ENCODE data around the gene DNAJA3.

Gene DNAJA3

DNA sequence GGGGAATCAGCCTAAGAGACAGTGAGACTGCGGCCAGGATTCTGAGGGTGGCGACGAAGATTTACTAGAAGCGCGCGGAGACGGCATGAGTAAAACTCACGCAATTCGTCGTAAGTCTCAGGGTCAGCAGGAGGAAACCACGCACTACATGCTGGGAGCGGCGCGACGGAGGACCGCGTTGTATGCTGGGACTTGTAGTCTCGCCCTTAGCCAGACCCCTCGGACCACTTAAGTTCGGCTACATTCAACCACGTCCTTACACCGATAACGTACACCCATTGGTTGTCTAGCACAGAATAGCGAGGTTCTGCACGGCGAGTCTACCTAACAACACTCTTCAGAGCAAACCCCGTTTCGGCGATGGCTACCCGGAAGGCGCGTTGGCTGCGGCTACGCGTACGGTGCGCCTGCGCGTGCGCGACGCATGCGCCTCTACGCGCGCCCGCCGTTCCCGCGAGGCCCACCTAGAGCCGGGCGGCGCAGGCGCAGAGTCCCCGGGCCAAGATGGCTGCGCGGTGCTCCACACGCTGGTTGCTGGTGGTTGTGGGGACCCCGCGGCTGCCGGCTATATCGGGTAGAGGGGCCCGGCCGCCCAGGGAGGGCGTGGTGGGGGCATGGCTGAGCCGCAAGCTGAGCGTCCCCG is at the start of gene DNAJA3:
DNAJA3 (plus strand) TSS at position 491 of the 643 bp plus-strand sequence; CDS start at position 505, 14 bp downstream.
- peak; percentile 91 for DNase-seq

GRCh38 chr16:4376126-4376892 is 49.4 kb upstream of the DNAJA3 start:
- DNase-seq, result no peak

GRCh38 chr16:4376893-4377572 is 48.6 kb upstream of the DNAJA3 start:
- DNase-seq, result no peak

DNA sequence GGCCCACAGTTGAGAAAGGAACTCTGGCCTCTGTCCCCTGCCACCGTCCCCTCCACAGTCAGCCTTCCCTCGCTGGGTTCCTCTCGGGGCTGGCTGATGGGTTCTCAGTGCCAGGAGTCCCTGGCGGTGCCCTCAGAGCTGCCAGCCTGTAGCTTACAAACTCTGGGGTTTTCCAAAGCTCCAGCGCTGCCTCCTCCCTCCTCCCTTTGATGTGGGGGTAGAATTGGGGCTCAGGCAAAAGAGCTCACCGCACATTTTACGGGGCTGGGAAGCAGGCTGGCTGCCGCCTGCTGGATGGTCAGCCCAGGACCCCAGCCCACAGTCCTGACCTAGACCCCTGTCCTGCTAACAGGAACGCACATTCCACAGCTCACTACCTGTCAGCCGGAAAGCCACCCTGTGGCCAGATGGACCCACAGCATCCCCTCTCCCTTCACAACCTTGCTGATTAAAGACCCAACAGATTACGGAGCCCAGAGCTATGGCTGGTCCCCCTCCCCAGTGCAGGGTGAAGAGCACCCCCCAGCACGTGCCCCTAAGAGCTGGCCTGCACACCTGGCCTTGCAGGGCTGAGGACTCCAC is 48.0 kb upstream of the DNAJA3 start:
- DNase-seq, result no peak

DNA sequence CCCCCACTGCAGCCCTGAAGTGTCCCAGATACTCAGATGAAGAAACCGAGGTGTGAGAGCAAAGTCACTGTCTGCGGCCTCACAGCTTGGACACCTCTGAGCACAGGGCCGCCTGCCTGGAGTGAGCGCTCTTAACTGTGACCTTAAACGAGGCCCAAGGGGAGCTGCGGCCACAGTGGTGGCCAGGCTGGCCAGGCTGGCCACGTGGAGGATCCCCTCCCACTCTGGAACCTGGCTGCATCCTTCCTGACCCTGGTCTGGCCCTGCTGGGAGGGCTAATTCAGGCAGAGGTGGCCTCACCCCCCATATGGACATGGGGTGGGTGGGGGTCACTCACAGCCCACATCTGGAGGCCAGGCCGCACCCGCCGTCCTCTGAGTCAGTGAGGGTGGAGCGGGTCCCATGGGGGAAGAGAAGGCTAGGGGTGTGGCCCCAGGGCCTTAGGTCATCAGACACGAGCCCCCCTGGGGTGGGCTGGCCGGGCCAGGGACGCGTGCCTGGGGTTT is 47.5 kb upstream of the DNAJA3 start:
- DNase-seq, result no peak

DNA sequence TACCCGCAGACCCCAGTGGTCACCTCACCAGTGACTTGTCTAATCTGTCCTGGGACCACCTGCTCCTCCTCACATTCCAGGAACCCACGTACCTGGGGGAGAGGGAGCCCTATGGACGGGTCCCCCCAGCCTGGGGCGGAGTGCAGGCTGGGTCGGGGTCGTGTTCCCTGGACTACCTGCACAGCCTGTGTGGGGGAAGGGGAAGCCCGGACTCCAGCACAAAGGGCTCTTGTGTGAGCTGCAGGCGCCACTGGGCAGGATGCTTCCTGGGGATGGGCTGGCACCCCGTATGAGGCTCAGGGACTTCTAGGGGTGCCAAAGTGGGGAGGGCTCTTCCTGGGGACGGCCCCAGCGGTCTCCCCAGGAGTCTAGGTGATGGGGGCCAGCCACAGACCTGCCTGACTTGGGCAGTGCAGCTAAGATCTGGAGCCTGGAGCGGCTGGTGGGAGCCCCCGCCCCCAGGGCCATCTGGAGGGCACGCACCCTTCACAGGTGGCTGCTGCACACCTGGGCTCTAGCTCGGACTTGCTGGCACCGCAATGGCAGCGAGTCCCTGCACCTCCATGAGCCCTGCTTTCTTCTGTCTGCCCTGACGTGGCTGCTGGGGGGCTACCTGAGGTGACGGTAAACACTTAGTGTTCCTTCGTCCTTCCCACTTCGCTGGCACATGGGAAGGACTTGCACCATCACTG is 46.5 kb upstream of the DNAJA3 start:
- no peak for DNase-seq

DNA sequence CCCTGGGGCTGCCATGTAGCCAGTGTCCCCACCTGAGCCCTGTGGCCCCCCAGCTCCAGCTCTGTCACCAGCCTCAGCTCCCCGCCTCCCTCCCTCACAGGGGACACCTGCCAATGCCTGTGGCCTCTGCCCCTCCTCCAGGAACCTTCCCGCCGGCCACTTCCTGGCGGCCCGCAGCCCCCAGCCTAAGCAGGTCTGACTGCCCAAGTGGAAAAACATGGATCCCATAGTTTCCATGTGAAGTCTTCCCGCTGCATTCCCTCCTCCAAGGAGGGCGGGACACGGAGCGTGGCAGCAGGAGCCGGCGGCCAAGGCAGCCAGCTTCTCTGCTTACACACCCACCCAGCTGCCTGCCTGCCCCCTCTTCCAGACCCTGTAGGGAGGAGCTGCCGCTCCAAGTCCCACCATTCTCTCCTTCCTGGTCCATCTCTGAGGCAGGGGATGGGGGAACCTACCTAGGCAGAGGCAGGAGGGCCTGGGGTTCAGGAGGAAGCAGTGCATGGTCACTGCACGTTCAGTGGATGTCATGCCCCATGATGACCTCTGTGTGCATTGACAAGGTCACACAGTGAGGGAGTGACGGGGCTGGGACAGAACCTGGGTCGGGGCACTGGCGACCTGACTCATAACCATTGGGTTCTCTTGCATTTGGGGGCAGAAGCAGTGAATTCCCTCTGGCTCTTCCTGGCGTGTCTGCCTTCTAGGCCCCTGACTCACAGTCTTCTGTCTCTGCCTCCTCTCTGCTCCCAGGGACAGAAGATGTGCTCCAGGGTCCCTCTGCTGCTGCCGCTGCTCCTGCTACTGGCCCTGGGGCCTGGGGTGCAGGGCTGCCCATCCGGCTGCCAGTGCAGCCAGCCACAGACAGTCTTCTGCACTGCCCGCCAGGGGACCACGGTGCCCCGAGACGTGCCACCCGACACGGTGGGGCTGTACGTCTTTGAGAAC is 45.3 kb upstream of the DNAJA3 start:
- no peak for DNase-seq

- no peak for DNase-seq
These were observed 44.4 kb upstream of the DNAJA3 start for GRCh38 chr16:4381072-4381934.

DNA sequence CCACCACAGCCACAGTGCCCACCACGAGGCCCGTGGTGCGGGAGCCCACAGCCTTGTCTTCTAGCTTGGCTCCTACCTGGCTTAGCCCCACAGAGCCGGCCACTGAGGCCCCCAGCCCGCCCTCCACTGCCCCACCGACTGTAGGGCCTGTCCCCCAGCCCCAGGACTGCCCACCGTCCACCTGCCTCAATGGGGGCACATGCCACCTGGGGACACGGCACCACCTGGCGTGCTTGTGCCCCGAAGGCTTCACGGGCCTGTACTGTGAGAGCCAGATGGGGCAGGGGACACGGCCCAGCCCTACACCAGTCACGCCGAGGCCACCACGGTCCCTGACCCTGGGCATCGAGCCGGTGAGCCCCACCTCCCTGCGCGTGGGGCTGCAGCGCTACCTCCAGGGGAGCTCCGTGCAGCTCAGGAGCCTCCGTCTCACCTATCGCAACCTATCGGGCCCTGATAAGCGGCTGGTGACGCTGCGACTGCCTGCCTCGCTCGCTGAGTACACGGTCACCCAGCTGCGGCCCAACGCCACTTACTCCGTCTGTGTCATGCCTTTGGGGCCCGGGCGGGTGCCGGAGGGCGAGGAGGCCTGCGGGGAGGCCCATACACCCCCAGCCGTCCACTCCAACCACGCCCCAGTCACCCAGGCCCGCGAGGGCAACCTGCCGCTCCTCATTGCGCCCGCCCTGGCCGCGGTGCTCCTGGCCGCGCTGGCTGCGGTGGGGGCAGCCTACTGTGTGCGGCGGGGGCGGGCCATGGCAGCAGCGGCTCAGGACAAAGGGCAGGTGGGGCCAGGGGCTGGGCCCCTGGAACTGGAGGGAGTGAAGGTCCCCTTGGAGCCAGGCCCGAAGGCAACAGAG is 43.5 kb upstream of the DNAJA3 start:
- DNase-seq, result no peak

DNA sequence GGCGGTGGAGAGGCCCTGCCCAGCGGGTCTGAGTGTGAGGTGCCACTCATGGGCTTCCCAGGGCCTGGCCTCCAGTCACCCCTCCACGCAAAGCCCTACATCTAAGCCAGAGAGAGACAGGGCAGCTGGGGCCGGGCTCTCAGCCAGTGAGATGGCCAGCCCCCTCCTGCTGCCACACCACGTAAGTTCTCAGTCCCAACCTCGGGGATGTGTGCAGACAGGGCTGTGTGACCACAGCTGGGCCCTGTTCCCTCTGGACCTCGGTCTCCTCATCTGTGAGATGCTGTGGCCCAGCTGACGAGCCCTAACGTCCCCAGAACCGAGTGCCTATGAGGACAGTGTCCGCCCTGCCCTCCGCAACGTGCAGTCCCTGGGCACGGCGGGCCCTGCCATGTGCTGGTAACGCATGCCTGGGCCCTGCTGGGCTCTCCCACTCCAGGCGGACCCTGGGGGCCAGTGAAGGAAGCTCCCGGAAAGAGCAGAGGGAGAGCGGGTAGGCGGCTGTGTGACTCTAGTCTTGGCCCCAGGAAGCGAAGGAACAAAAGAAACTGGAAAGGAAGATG is 42.8 kb upstream of the DNAJA3 start:
- DNase-seq, result no peak

DNA sequence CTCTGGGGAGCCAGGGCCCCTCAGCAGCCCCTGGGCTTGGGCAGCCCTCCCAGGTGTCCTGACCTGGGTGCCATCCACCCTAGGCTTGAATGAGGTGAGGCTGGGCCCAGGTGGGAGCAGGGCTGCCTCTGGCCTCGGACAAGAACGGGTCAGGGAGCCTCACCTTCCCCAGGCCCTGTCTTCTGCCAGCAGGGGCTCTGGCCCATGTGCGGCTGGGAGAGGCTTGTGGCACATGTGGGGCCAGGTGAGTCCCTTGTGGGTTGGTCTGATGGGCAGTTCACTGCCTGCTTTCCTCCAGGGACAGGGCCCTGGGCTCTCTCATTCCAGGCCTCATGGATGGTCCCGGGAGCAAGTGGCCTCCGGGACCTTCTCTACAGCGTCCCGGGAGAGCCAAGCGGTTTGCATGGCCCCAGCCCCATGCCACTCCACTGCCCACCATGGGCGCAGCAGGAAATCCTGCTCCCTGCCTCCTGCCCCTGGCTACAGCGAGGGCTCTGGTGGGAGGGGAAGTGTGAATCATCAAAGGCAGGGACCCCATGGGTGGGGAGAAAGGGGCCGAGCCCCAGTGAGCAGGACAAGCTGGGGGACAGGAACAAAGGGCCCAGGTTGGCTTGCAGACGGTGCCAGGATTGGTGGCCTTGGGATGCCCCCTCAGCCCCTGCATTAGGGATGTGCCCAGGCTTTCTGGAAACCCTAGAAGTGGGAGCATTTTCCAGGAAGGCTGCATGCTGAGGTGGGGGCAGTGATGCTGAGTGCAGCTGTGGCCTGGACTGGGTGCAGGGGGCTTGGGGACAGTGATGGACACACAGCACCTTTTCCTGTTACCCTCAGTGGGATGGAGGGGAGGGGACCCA is 41.9 kb upstream of the DNAJA3 start:
- no peak for DNase-seq

DNA sequence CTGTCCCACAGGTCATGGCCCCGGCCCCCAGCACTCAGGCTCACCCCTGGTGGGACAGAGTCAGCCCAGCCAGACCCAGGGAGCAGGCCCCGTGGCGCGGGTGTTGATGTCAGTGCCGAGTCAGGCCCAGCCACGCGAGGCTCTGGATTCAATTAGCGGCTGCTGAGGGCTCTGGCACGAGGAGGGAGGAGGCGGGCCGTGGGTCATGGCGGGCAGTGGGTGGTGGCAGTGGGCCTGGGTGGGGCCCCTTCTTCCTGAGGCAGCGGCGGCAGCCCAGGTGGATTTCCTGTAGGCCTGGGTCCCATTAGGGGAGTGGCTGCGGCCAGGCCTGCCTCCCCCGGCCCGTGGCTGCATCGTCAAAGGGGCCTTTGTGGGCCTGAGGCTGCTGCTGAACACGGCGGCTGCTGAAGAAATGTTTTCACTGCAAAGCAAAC is 41.1 kb upstream of the DNAJA3 start:
- no peak for DNase-seq

DNA sequence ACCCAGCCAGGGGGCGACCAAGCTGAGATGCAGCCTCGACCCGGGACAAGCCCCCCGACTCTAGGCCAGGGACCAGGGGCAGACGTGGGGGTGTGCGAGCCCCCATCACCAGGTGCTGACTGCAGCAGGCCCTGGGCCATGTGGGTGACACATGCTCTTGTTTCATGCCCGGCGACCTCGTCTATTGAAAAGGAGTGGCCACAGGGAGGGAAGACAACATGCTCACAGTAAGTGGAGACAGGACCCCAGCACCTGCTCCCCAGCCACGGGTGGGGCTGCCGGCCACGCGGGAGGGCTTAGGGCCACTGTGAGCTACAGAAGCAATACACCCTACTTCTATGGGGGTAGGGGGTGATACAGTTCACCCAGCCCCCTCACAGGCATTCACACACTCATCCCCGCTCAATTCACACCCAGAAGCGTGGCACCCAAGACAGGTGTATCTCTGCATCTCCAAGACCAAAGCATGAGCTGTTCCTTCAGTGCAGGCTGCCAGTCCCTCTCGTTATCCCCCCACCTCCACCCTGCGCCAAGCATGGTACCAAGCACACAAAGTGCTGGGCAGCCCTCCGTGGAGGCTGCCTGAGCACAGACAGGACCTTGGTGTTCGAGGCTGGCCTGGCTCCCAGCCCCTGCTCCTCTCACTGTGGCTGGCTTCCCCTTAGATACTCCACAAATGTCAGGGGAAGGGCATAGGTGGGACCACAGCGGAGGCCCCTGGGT is 40.4 kb upstream of the DNAJA3 start:
- DNase-seq, result no peak

DNA sequence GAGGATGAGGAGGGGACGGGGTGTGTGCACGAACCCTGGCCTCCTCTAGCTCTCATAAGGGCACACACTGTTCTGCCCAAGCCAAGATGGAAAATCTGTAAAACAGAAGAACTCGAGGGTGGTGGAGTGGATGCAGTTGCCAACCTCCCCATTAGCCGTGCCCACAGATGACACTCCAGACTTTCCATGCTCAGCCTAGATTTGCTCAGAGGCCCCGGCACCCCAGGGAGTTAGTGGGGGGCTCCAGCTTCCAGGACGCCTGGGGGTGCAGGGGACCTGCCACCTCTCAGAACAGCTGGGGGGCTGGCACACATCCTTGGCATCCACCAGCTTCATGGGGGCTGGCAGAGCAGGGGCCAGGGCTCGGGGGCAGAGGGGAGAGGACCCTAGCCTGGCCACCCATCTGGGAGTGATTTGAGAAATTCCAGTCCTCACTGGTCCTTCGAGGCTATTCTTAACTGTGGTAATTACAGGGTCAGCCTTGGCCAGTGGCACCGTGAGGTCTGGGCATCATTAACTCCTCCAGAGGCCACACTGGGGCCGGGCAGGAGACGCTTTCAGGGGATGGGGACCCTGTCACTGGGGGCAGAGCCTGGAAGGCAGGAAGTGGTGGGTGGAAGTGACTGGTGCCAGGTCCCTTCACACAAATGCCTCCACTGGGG is 39.7 kb upstream of the DNAJA3 start:
- no peak for DNase-seq

- no peak for DNase-seq
These were observed 39.2 kb upstream of the DNAJA3 start for GRCh38 chr16:4386451-4386805.

GRCh38 chr16:4386951-4387565 is 38.6 kb upstream of the DNAJA3 start:
- no peak for DNase-seq

DNA sequence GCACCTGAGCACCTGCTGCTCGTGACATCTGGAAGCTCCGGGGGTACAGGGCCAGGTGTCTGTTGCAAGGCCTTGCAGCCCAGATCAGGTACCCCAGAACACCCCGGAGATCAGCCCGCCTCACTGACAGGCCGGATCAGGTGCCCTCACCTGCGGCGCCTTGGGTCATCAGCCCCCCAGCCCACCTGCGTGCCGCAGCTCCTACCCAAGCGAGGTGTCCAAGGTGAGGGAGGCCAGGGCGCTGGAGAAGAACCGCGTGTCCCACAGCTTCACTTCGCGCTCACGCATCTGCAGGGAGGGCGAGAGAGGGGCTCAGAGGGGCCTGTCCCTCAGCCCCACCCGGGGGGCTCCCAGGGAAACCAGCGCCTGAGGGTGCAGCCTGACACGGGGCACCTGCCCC is 37.9 kb upstream of the DNAJA3 start:
- DNase-seq, result no peak
